Ishikawa (cell line): ENCODE results near the gene PMIS2.

Source experiments
- CEBPB ChIP-seq: IDR thresholded peaks from 2 replicates; pipeline ENCODE4 v1.6.1; 2012
- MAX ChIP-seq: IDR thresholded peaks from 2 replicates; pipeline ENCODE4 v1.6.1; 2012
- RAD21 ChIP-seq: IDR thresholded peaks from 2 replicates; pipeline ENCODE4 v1.6.1; 2012; ENCODE audit warnings: low read depth
- USF1 ChIP-seq: IDR thresholded peaks from 2 replicates; pipeline ENCODE4 v1.6.1; 2012
- YY1 ChIP-seq: IDR thresholded peaks from 2 replicates; pipeline ENCODE4 v1.6.1; 2012; ENCODE audit warnings: low read depth
- ZBTB7A ChIP-seq: IDR thresholded peaks from 2 replicates; pipeline ENCODE4 v1.6.1; 2012; ENCODE audit warnings: low read depth

- TF ChIP-seq RAD21 (no peak), MAX (no peak), USF1 (no peak), ZBTB7A (no peak), CEBPB (no peak), YY1 (no peak)
Measured at GRCh38 chr19:35556025-35556590, 29.9 kb upstream of the PMIS2 start.
